Measurements from ENCODE around the gene VSIG10L2. TPM values are rescaled to one million over a fixed set of nuclear protein-coding genes. Genes with fewer than 3 reads are reported as not detected.

Gene VSIG10L2
- total RNA-seq (2022) (not detected in 2 replicates), Bru-seq, nascent RNA (not detected), BruChase-seq, experiment 1, labeled RNA remaining after a 2-hour chase (not detected), BruChase-seq, experiment 2, labeled RNA remaining after a 6-hour chase (not detected)
- long read RNA-seq, partial matches to known transcripts = 0 of 1 reads
- long read RNA-seq, other reads (novel, unspliced or antisense) = 1 of 1 reads

DNA sequence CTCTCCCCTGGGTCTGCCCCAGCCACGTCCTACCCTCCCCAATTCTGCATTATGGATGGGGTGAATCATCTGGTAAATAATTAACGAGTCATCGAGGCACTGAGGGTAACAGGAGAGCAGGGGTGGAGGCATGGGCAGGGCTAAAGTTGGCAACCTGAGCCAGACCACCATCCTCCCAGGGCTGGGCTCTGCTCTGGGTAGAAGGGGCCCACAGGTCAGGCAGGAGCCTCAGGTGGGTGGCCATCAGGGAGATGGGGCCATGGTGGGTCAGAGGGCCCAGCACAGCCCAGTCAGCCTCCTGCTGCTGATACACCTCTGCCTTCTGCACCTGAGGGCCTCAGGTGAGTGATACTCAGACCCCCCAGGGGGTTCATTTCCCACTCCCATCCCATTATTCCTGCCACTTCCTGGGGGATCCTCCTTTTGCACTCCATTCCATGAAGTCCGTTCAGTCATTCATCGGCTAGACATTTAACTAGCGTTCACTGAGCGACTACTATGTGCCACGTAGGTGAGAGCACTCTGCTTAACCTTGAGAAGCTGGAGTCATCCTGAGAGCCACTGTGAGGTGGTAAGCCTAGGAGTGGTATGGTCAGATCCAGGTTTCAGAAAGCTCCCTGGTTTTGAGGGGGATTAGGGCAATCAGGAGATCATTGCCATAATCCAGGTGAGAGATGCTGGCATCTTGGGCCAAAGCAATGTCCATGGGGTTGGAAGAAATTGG, at the start of gene VSIG10L2:
Gene VSIG10L2, plus strand, starts transcription at position 248 of the 724 bp plus-strand sequence. Its CDS starts 12 bp downstream, at position 260.
- no peak for DNase-seq
- Histone ChIP-seq H3K9me3 (no peaks in the 10 kb centered on the region), H3K27me3 (replicated peaks; ENCODE audit: control insufficient read depth, insufficient read depth, low read length) (0 out of 2 replicates have a peak, but pooled peaks cover 1% of the 10 kb centered on the region), H3K36me3 (ENCODE audit: control insufficient read depth, insufficient read depth, low read length) (no peaks in the 10 kb centered on the region), H3K4me3 (ENCODE audit: low read depth, low read length) (no peak within 1 kb of the TSS), H3K4me1 (no peaks in the 10 kb centered on the region)
- CTCF ChIA-PET = interaction anchor here (1.1 to 2.5 kb wide), 2 partner anchors 116 to 248 kb away, joined by 4 to 11 read pairs; no protein-coding TSS in a partner anchor
- POLR2A ChIA-PET = no interaction called here
- Mint-ChIP-seq H3K36me3 (ENCODE audit: insufficient read depth, unreplicated experiment) (no peaks in the 10 kb centered on the region), H3K9me3 (ENCODE audit: unreplicated experiment) (no peaks in the 10 kb centered on the region), H3K27ac (ENCODE audit: unreplicated experiment) (no peak within 1 kb of the TSS), H3K4me1 (ENCODE audit: low read depth, unreplicated experiment) (peaks cover 5% of the 10 kb centered on the region), H3K27me3 (ENCODE audit: insufficient read depth, unreplicated experiment) (peaks cover 6% of the 10 kb centered on the region), H3K4me3 (ENCODE audit: unreplicated experiment) (no peak within 1 kb of the TSS)
- no peak for TF ChIP-seq CTCF (IDR thresholded peaks at IDR 0.05; ENCODE audit: insufficient read depth in 1 of 2, low read depth in 1 of 2, low read length in 1 of 2, severe bottlenecking in 1 of 2, unreplicated experiment in 1 of 2)
- intact Hi-C loops (cut with micrococcal nuclease; ENCODE audit: unreplicated experiment) = no loop called here
- BruUV-seq (replicated peaks) = no TSS peak

DNA sequence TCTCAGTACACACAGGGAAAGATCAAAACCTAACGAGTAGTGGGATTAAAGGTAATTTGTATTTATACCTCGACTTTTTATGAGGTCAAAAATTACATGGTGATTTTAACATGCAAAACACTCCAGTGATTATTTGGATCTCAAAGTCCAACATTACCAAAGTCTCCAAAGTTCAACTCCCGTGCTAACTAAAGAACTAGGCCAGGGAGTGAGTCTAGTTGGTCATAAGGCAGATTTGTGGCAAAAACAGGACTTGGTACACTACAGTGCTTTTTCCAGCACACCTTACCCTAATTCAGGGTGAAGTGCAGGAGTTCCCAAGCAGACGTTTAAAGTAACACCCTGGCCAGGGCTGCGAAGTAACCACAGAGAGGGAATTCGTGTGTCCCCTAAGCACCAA, 44.0 kb upstream of the VSIG10L2 start:
- peak overlapping the region; percentile 56 for H3K4me3 ChIP-seq (ENCODE audit: low read depth, low read length)
- H3K27me3 Mint-ChIP-seq (ENCODE audit: insufficient read depth, unreplicated experiment) = peaks cover 5% of the 10 kb centered on the region
- no peak overlapping the region for H3K27ac Mint-ChIP-seq (ENCODE audit: unreplicated experiment)

More for the DNA sequence above, 44.0 kb upstream of the VSIG10L2 start:
- ChIA-PET POLR2A (no interaction called here), CTCF (no interaction called here)
- Histone ChIP-seq H3K27me3 (replicated peaks; ENCODE audit: control insufficient read depth, insufficient read depth, low read length) (no peaks in the 10 kb centered on the region), H3K36me3 (ENCODE audit: control insufficient read depth, insufficient read depth, low read length) (no peaks in the 10 kb centered on the region), H3K4me1 (peaks cover 5% of the 10 kb centered on the region; the same call in 1 of the 2 replicates), H3K9me3 (0 out of 2 replicates have a peak, but pooled peaks cover 2% of the 10 kb centered on the region)
- DNase-seq = no peak
- Mint-ChIP-seq H3K4me1 (ENCODE audit: low read depth, unreplicated experiment) (peaks cover 15% of the 10 kb centered on the region), H3K9me3 (ENCODE audit: unreplicated experiment) (peaks cover 7% of the 10 kb centered on the region), H3K36me3 (ENCODE audit: insufficient read depth, unreplicated experiment) (peaks cover 17% of the 10 kb centered on the region), H3K4me3 (ENCODE audit: unreplicated experiment) (peak overlapping the region; percentile 99)
- intact Hi-C loops (cut with micrococcal nuclease; ENCODE audit: unreplicated experiment) = no loop called here
- TF ChIP-seq CTCF (IDR thresholded peaks at IDR 0.05; ENCODE audit: insufficient read depth in 1 of 2, low read depth in 1 of 2, low read length in 1 of 2, severe bottlenecking in 1 of 2, unreplicated experiment in 1 of 2) = no peak
- no TSS peak for BruUV-seq (replicated peaks)

Measured in Caco-2 (cell line).